HG02852 (cell line): ENCODE results near the gene KLK8.

Experiments
- ATAC-seq: cut with Tn5 transposase; IDR thresholded peaks from one replicate; pipeline ENCODE4 v1.9.1; 2021; ENCODE audit warnings: mild to moderate bottlenecking, moderate library complexity; ENCODE audit not compliant: unreplicated experiment

Gene KLK8

GRCh38 chr19:51018745-51019543 lies 17.5 kb upstream of the KLK8 start:
- ATAC-seq: no peak

- no peak for ATAC-seq
Observed at GRCh38 chr19:51016798-51017683, 15.6 kb upstream of the KLK8 start.

GRCh38 chr19:51015691-51016267 lies 14.4 kb upstream of the KLK8 start:
- no peak for ATAC-seq

DNA sequence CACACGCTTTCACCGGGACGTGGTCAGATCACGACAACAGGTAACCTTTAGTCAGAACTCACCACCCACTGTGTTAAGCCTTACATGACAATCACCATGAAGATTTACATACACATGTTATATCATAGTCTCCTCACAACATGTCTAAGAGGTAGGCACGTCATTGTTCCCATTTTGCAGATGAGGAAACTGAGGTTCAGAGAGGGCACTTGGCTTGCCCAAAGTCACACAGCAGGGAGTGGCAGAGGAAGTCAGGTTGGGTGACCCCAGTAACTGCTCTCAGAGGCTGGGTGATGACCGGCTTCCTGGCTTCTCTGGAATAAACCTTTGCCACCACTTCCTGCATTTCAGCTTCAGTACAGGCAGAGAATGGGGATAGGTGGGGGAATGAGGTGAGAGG lies 12.8 kb upstream of the KLK8 start:
- ATAC-seq: no peak

DNA sequence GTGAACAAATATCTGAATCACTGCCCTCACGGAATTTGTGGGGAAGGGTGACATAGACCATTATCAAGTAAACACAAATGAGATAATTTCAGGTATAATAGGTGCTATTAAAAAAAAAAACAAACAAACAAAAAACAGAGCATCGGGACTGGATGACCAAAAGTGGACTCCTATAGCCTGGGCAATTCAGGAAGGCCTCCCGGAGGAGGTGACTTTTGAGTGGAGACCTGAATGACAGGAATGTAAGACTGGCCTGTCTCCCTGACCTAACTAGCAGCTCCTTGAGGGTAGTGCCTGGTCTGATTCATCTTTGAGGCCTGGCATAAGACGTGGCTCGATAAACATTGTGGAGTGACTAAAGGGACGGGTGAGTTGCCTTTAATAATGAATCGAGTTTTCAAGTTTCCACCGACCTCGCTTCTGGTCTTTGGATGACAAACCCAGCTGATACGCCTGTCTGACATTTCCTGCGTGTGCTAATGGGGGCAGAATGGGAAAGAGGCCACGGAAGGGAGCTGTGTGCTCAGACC lies 11.3 kb upstream of the KLK8 start:
- ATAC-seq: no peak

GRCh38 chr19:51010066-51010795 lies 8.8 kb upstream of the KLK8 start:
- ATAC-seq: no peak

DNA sequence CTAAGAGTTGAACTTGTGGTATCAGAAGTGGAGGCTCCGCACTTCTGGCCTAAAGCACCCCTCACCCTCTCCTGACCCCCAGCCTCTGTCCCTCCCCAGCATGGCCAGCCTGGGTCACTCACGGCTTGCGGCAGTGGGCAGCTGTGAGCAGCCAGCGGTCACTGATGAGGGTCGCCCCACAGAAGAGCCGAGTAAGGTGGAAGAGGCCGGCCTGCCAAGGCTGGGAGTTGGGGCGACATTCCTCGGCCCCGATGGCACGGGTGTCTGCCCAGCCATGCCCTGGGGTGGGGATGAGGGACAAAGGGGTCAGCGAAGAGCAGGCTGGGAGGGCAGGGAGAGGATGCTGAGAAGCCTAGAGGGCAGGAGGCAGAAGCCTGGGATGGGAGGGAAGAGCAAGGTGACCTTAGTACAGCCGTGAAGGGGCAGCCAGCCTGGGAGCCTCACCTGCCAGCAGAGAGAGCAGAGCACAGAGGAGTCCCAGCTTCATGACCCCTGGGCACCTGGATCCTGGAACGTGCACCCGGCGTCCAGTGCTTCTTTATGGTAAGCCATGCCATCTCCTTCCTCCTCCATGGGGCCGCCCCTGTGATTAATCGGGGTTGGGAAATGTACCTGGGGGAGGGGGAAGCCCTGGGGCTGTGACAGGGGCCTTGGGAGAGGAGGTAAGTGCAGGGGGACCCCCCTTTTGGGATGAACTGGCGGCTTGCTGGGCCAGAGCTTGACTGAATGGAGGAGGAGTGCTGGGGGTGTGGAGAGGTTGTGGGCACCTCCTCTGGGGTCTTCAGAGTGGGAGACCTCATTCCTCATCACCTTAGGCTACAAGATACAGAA lies 7.9 kb upstream of the KLK8 start:
- no peak for ATAC-seq

DNA sequence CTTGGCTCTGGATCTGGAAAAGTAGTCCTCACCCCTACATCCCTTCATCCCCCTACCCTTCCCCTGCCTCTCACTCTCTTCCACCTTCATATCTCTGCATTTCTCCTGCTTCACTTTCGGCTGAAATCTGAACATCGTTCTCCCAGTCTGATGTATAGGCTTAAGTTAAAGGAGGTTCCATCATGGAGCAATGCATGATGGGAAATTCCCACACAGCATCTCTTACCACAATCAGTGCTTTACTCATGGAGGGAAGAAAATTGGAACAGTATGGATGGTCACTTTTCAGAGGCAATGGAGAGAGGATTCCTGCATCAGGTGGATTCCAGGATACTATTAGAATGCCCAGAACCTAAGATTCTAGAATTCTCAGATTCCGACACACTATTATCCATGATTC lies 6.1 kb upstream of the KLK8 start:
- no peak for ATAC-seq

- ATAC-seq: no peak
Observed at GRCh38 chr19:51006406-51006805, 5.0 kb upstream of the KLK8 start.

- no peak for ATAC-seq
Observed at GRCh38 chr19:51005248-51005647, 3.8 kb upstream of the KLK8 start.

- no peak for ATAC-seq
Observed at GRCh38 chr19:51003316-51003715, 1.9 kb upstream of the KLK8 start.

GRCh38 chr19:51002542-51003311 lies 1.3 kb upstream of the KLK8 start:
- ATAC-seq: no peak

DNA sequence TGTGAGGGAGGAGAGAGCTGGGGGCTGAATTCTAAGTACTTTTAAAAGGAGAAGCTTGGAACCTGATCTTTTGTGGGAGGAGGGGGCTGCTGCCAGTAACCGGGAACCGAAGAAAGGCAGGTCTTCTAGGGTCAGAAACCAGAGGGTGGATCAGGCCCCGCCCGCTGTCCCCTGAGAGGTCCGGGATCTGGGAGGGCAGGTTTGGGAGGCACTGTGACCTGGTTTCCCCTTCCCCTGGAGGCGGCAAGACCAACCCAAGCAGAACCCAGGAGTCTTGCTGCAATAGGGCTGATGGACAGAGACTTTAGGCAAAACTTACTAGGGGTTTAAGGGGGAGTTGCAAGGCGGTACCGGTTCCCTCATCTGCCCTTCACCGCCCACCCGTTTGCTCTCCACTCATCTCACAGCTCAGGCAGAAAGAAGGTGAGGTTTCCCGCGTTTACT lies 707 bp upstream of the KLK8 start:
- no peak for ATAC-seq

DNA sequence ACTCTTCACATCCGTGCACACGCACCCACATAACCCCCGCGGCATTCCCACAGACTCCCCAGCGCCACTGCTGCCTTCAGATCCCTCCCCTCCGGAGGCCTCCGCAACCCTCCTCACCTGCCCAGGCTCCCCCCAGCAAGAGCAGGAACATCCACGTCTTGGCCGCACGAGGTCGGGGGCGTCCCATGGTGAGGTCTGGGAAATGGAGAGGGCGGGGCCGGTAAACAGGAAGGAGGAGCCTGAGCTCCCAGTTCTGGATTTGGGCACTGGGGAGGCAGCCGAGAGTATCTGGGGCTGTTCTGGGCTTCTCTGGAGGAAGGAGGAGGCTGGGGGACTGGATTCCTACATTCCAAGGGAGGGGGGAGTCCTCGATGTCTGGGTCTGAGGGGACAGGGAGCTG lies 423 bp downstream of the KLK8 start:
- ATAC-seq: no peak

DNA sequence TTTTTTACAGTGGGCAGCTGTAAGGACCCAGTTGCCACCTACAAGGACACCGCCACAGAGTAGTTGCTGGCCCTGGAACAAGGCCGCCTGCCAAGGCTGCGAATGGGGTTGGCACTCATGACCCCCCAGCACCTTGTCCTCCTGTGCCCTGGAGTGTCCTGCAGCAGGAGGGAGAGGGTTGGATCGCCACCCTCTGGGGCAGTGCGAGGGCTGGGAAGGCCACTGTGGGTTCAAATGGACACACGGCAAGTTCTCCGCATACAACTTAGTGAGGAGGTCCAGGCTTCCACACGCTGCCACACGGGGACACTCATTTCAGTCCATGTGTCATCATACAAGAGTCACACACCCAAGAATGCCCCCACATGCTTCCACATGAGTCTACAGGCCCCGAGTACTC lies 978 bp downstream of the KLK8 start:
- ATAC-seq: no peak

DNA sequence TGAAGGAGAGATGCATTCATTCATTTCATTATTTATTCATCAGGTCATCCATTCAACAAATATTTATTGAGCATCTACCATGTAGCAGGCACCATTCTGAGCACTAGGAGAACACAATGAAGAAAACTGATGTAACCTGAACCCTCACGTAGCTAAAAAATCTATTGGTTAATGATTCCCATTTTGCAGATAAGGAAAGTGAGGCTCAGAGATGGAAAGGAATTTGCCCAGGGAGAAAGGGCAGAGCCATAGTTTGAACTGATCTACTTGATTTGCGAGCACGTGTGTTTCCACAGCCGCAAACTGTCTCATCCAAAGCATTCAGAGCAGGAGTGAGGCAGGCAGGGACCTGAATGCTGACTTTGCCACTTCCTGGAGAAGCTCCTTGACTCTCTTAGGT lies 2.7 kb downstream of the KLK8 start:
- no peak for ATAC-seq

DNA sequence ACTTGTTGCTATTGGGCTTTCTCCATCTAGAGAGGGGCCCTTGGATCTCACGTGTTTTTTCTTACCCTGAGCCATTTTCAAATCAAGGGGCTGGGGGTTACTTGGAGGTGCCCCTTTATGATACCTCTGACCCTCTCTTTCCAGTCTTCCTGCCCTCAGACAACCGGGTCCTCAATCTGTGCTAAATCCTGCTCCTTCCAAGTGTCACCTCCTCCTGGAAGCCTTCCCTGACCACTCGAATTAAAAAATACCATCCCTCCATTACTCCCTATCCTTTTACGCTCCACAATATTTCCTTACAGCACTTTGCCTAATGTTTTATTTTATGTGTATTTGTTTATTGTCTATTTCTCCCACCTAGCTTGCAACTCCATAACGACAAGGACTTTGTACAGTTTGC lies 3.3 kb downstream of the KLK8 start:
- no peak for ATAC-seq

- ATAC-seq: no peak
Observed at GRCh38 chr19:50994129-50994528, 7.3 kb downstream of the KLK8 start.

- no peak for ATAC-seq
Observed at GRCh38 chr19:50992666-50993035, 8.8 kb downstream of the KLK8 start.
